Measurements from ENCODE around the gene ARHGAP42.

Gene ARHGAP42

GRCh38 chr11:100789500-100789899 is 102.4 kb downstream of the ARHGAP42 start:
- Histone ChIP-seq H3K27me3 (ENCODE audit: insufficient read depth, poor library complexity, severe bottlenecking) (no peaks in the 10 kb centered on the region), H3K27ac (replicated peaks) (no peak overlapping the region), H3K4me3 (replicated peaks; ENCODE audit: insufficient read depth, low read length) (no peak overlapping the region)
- TF ChIP-seq GABPA (IDR thresholded peaks at IDR 0.05; ENCODE audit: low read depth) (no peak), CTCF (IDR thresholded peaks at IDR 0.05; ENCODE audit: insufficient read depth, low read length) (no peak), SPI1 (IDR thresholded peaks at IDR 0.05; ENCODE audit: borderline replicate concordance, low read depth) (no peak), REST (IDR thresholded peaks at IDR 0.05; ENCODE audit: insufficient replicate concordance, low read depth) (no peak), POLR2AphosphoS5 (IDR thresholded peaks at IDR 0.05; ENCODE audit: low read depth) (no peak)
- no peak for DNase-seq (ENCODE audit: low read depth in 1 of 2, low spot score in 1 of 2)

GRCh38 chr11:100790073-100790472 is 103.0 kb downstream of the ARHGAP42 start:
- no peak for DNase-seq (ENCODE audit: low read depth in 1 of 2, low spot score in 1 of 2)
- H3K4me3 ChIP-seq (replicated peaks; ENCODE audit: insufficient read depth, low read length): no peak overlapping the region
- H3K27me3 ChIP-seq (ENCODE audit: insufficient read depth, poor library complexity, severe bottlenecking): no peaks in the 10 kb centered on the region
- no peak overlapping the region for H3K27ac ChIP-seq (replicated peaks)
- TF ChIP-seq POLR2AphosphoS5 (IDR thresholded peaks at IDR 0.05; ENCODE audit: low read depth) (no peak), CTCF (IDR thresholded peaks at IDR 0.05; ENCODE audit: insufficient read depth, low read length) (no peak), REST (IDR thresholded peaks at IDR 0.05; ENCODE audit: insufficient replicate concordance, low read depth) (no peak), GABPA (IDR thresholded peaks at IDR 0.05; ENCODE audit: low read depth) (no peak), SPI1 (IDR thresholded peaks at IDR 0.05; ENCODE audit: borderline replicate concordance, low read depth) (no peak)

GRCh38 chr11:100791103-100791502 is 104.0 kb downstream of the ARHGAP42 start:
- Histone ChIP-seq H3K27me3 (ENCODE audit: insufficient read depth, poor library complexity, severe bottlenecking) (no peaks in the 10 kb centered on the region), H3K4me3 (replicated peaks; ENCODE audit: insufficient read depth, low read length) (no peak overlapping the region), H3K27ac (replicated peaks) (no peak overlapping the region)
- TF ChIP-seq GABPA (IDR thresholded peaks at IDR 0.05; ENCODE audit: low read depth): no peak
- no peak for DNase-seq (ENCODE audit: low read depth in 1 of 2, low spot score in 1 of 2)

- H3K27me3 ChIP-seq (ENCODE audit: insufficient read depth, poor library complexity, severe bottlenecking): no peaks in the 10 kb centered on the region
- TF ChIP-seq SPI1 (IDR thresholded peaks at IDR 0.05; ENCODE audit: borderline replicate concordance, low read depth) (no peak), REST (IDR thresholded peaks at IDR 0.05; ENCODE audit: insufficient replicate concordance, low read depth) (no peak), GABPA (IDR thresholded peaks at IDR 0.05; ENCODE audit: low read depth) (no peak), POLR2AphosphoS5 (IDR thresholded peaks at IDR 0.05; ENCODE audit: low read depth) (no peak), CTCF (IDR thresholded peaks at IDR 0.05; ENCODE audit: insufficient read depth, low read length) (no peak)
- H3K4me3 ChIP-seq (replicated peaks; ENCODE audit: insufficient read depth, low read length): no peak overlapping the region
- no peak for DNase-seq (ENCODE audit: low read depth in 1 of 2, low spot score in 1 of 2)
- no peak overlapping the region for H3K27ac ChIP-seq (replicated peaks)
Measured at GRCh38 chr11:100791860-100792259, 104.8 kb downstream of the ARHGAP42 start.

All from HL-60 (cell line).